Measurements from ENCODE around the gene KAT2B.

Gene KAT2B

GRCh38 chr3:20095470-20095869 lies 55.2 kb downstream of the KAT2B start:
- DNase-seq (ENCODE audit: low read depth): no peak
- no peak overlapping the region for H3K4me3 ChIP-seq (ENCODE audit: low read depth, low read length)
- no peak for TF ChIP-seq CTCF (IDR thresholded peaks at IDR 0.05; ENCODE audit: insufficient read depth, low read depth, low read length, missing control alignments)

GRCh38 chr3:20096135-20096685 lies 56.0 kb downstream of the KAT2B start:
- no peak overlapping the region for H3K4me3 ChIP-seq (ENCODE audit: low read depth, low read length)
- no peak for TF ChIP-seq CTCF (IDR thresholded peaks at IDR 0.05; ENCODE audit: insufficient read depth, low read depth, low read length, missing control alignments)
- no peak for DNase-seq (ENCODE audit: low read depth)

GRCh38 chr3:20097015-20097414 lies 56.8 kb downstream of the KAT2B start:
- DNase-seq (ENCODE audit: low read depth): no peak
- TF ChIP-seq CTCF (IDR thresholded peaks at IDR 0.05; ENCODE audit: insufficient read depth, low read depth, low read length, missing control alignments): no peak
- no peak overlapping the region for H3K4me3 ChIP-seq (ENCODE audit: low read depth, low read length)

GRCh38 chr3:20099060-20099459 lies 58.8 kb downstream of the KAT2B start:
- no peak for TF ChIP-seq CTCF (IDR thresholded peaks at IDR 0.05; ENCODE audit: insufficient read depth, low read depth, low read length, missing control alignments)
- no peak for DNase-seq (ENCODE audit: low read depth)
- no peak overlapping the region for H3K4me3 ChIP-seq (ENCODE audit: low read depth, low read length)

- DNase-seq (ENCODE audit: low read depth): no peak
- no peak for TF ChIP-seq CTCF (IDR thresholded peaks at IDR 0.05; ENCODE audit: insufficient read depth, low read depth, low read length, missing control alignments)
- no peak overlapping the region for H3K4me3 ChIP-seq (ENCODE audit: low read depth, low read length)
Measured at GRCh38 chr3:20100151-20100550, 59.9 kb downstream of the KAT2B start.

GRCh38 chr3:20101041-20101440 lies 60.8 kb downstream of the KAT2B start:
- TF ChIP-seq CTCF (IDR thresholded peaks at IDR 0.05; ENCODE audit: insufficient read depth, low read depth, low read length, missing control alignments): no peak
- no peak overlapping the region for H3K4me3 ChIP-seq (ENCODE audit: low read depth, low read length)
- DNase-seq (ENCODE audit: low read depth): no peak

GRCh38 chr3:20103731-20104130 lies 63.5 kb downstream of the KAT2B start:
- TF ChIP-seq CTCF (IDR thresholded peaks at IDR 0.05; ENCODE audit: insufficient read depth, low read depth, low read length, missing control alignments): no peak
- no peak for DNase-seq (ENCODE audit: low read depth)
- no peak overlapping the region for H3K4me3 ChIP-seq (ENCODE audit: low read depth, low read length)
